DND-41 (cell line): ENCODE measurements around the gene TBC1D22A.

Experiments
- ATAC-seq: fragments of 200-7000 bp; cut with Tn5 transposase; 3 replicates; pipeline ENCODE4 v1.9.1; 2021; ENCODE audit warnings: low read depth; ENCODE audit not compliant: insufficient read depth
- DNase-seq: peaks from one replicate; pipeline ENCODE4 v3.0.0-alpha.2; 2020
- H2AFZ ChIP-seq: 2 replicates; pipeline ENCODE4 v1.6.0; 2012; ENCODE audit warnings: low read depth, low read length
- H3K27ac ChIP-seq: 2 replicates; pipeline ENCODE4 v1.5.1; 2012; ENCODE audit warnings: low read length, inconsistent platforms
- H3K27me3 ChIP-seq: fragments of 200-600 bp; sonication (generic); 2 replicates; pipeline ENCODE4 v1.6.0; 2012; ENCODE audit warnings: low read length, mild to moderate bottlenecking, inconsistent platforms; ENCODE audit not compliant: insufficient read depth, poor library complexity
- H3K36me3 ChIP-seq: 2 replicates; pipeline ENCODE4 v1.5.1; 2012; ENCODE audit warnings: low read length, inconsistent platforms; ENCODE audit not compliant: insufficient read depth
- H3K4me1 ChIP-seq: 2 replicates; pipeline ENCODE4 v1.5.1; 2012; ENCODE audit warnings: mild to moderate bottlenecking, low read length; ENCODE audit not compliant: insufficient read depth
- H3K4me2 ChIP-seq: 2 replicates; pipeline ENCODE4 v1.6.0; 2012; ENCODE audit warnings: mild to moderate bottlenecking, moderate library complexity, low read length, inconsistent platforms; ENCODE audit not compliant: insufficient read depth
- H3K4me3 ChIP-seq, 2 experiments: fragments of 200-600 bp in 1 of 2; shearing (Covaris generic) in 1 of 2; 2 replicates each; pipeline ENCODE4 v1.5.1; 2012 to 2016; ENCODE audit warnings: inconsistent platforms in 2 of 2, low read length in 2 of 2, mild to moderate bottlenecking in 2 of 2, low read depth in 1 of 2, moderate library complexity in 1 of 2
- H3K79me2 ChIP-seq: 2 replicates; pipeline ENCODE4 v1.6.0; 2012; ENCODE audit warnings: low read length, inconsistent platforms; ENCODE audit not compliant: insufficient read depth
- H3K9ac ChIP-seq: 2 replicates; pipeline ENCODE4 v1.6.0; 2012; ENCODE audit warnings: low read depth, mild to moderate bottlenecking, inconsistent platforms, low read length, moderate library complexity
- H3K9me3 ChIP-seq: 2 replicates; pipeline ENCODE4 v1.5.1; 2012; ENCODE audit warnings: low read length, moderate library complexity, mild to moderate bottlenecking, inconsistent platforms; ENCODE audit not compliant: insufficient read depth, severe bottlenecking
- H4K20me1 ChIP-seq: 2 replicates; pipeline ENCODE4 v1.6.0; 2012; ENCODE audit warnings: low read length; ENCODE audit not compliant: insufficient read depth
- CTCF ChIP-seq: IDR thresholded peaks from 2 replicates; pipeline ENCODE4 v1.5.1; 2012; ENCODE audit warnings: borderline replicate concordance, low read length, moderate library complexity, mild to moderate bottlenecking; ENCODE audit not compliant: poor library complexity, severe bottlenecking; ENCODE audit errors: extremely low read depth
- EZH2 ChIP-seq: IDR thresholded peaks from 3 replicates; pipeline ENCODE4 v1.6.1; 2012; ENCODE audit warnings: borderline replicate concordance, low read depth, mild to moderate bottlenecking, moderate library complexity, low read length, inconsistent platforms; ENCODE audit not compliant: severe bottlenecking

TBC1D22A gene

GRCh38 chr22:46895753-46896152, 133.3 kb downstream of the TBC1D22A start:
- H2AFZ ChIP-seq, result no peak overlapping the region
- no peak for ATAC-seq
- no peak for DNase-seq
- H3K4me1 ChIP-seq, result no peaks in the 10 kb centered on the region
- H3K4me3 ChIP-seq, result no peak overlapping the region
- H3K4me2 ChIP-seq, result no peak overlapping the region
- no peaks in the 10 kb centered on the region for H3K27me3 ChIP-seq
- H3K9me3 ChIP-seq, result no peaks in the 10 kb centered on the region
- peaks cover 5% of the 10 kb centered on the region; the same call in 1 of the 2 replicates for H4K20me1 ChIP-seq
- H3K9ac ChIP-seq, result no peak overlapping the region
- H3K36me3 ChIP-seq, result peaks cover 45% of the 10 kb centered on the region
- no peak for TF ChIP-seq EZH2
- TF ChIP-seq CTCF, result no peak
- no peak overlapping the region for H3K27ac ChIP-seq
- H3K79me2 ChIP-seq, result no peaks in the 10 kb centered on the region

- TF ChIP-seq EZH2 (no peak), CTCF (no peak)
- Histone ChIP-seq H3K4me3 (no peak overlapping the region), H3K4me2 (no peak overlapping the region), H4K20me1 (peaks cover 3% of the 10 kb centered on the region; the same call in 1 of the 2 replicates), H3K9ac (no peak overlapping the region), H3K36me3 (peaks cover 45% of the 10 kb centered on the region), H3K9me3 (no peaks in the 10 kb centered on the region), H2AFZ (no peak overlapping the region), H3K27me3 (no peaks in the 10 kb centered on the region), H3K27ac (no peak overlapping the region), H3K79me2 (no peaks in the 10 kb centered on the region), H3K4me1 (no peaks in the 10 kb centered on the region)
- DNase-seq, result no peak
- no peak for ATAC-seq
Measured at GRCh38 chr22:46896166-46896565, 133.7 kb downstream of the TBC1D22A start.

GRCh38 chr22:46896568-46897245, 134.3 kb downstream of the TBC1D22A start:
- no peak for TF ChIP-seq EZH2
- peaks cover 49% of the 10 kb centered on the region for H3K36me3 ChIP-seq
- ATAC-seq (no peak), DNase-seq (no peak)
- no peak overlapping the region for H2AFZ ChIP-seq
- H3K9ac ChIP-seq, result no peak overlapping the region
- no peak overlapping the region for H3K27ac ChIP-seq
- no peak overlapping the region for H3K4me3 ChIP-seq
- H4K20me1 ChIP-seq, result peaks cover 3% of the 10 kb centered on the region; the same call in 1 of the 2 replicates
- H3K27me3 ChIP-seq, result no peaks in the 10 kb centered on the region
- no peaks in the 10 kb centered on the region for H3K79me2 ChIP-seq
- no peaks in the 10 kb centered on the region for H3K9me3 ChIP-seq
- no peaks in the 10 kb centered on the region for H3K4me1 ChIP-seq
- no peak overlapping the region for H3K4me2 ChIP-seq

- H3K27me3 ChIP-seq, result no peaks in the 10 kb centered on the region
Measured at GRCh38 chr22:46897246-46897623, 134.8 kb downstream of the TBC1D22A start.

More at GRCh38 chr22:46897246-46897623, 134.8 kb downstream of the TBC1D22A start:
- Histone ChIP-seq H3K36me3 (peaks cover 51% of the 10 kb centered on the region), H3K9me3 (no peaks in the 10 kb centered on the region), H3K4me1 (no peaks in the 10 kb centered on the region), H4K20me1 (peaks cover 3% of the 10 kb centered on the region; the same call in 1 of the 2 replicates), H3K27ac (no peak overlapping the region), H2AFZ (no peak overlapping the region), H3K9ac (no peak overlapping the region), H3K79me2 (no peaks in the 10 kb centered on the region), H3K4me3 (no peak overlapping the region), H3K4me2 (no peak overlapping the region)
- no peak for DNase-seq
- no peak for TF ChIP-seq CTCF
- no peak for TF ChIP-seq EZH2
- no peak for ATAC-seq
